Pericardium fibroblast (primary cell): ENCODE data around the gene AKIP1. TPM values are rescaled to one million over a fixed set of nuclear protein-coding genes. Genes with fewer than 3 reads are reported as not detected.

Experiments
- total RNA-seq: library from RNA; depleted of rRNA; stranded (reverse); fragments of >200 nt; gene quantifications from 2 replicates; pipeline ENCODE4 v1.2.3, GENCODE V29; 2015

AKIP1 gene, protein sequence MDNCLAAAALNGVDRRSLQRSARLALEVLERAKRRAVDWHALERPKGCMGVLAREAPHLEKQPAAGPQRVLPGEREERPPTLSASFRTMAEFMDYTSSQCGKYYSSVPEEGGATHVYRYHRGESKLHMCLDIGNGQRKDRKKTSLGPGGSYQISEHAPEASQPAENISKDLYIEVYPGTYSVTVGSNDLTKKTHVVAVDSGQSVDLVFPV
- 22.9 and 39.8 TPM in 2 replicates for total RNA-seq

GRCh38 chr11:8911029-8911823 is at the start of gene AKIP1:
Gene AKIP1 (plus strand): TSS chr11:8911189. CDS start chr11:8911450, 261 bp downstream.

DNA sequence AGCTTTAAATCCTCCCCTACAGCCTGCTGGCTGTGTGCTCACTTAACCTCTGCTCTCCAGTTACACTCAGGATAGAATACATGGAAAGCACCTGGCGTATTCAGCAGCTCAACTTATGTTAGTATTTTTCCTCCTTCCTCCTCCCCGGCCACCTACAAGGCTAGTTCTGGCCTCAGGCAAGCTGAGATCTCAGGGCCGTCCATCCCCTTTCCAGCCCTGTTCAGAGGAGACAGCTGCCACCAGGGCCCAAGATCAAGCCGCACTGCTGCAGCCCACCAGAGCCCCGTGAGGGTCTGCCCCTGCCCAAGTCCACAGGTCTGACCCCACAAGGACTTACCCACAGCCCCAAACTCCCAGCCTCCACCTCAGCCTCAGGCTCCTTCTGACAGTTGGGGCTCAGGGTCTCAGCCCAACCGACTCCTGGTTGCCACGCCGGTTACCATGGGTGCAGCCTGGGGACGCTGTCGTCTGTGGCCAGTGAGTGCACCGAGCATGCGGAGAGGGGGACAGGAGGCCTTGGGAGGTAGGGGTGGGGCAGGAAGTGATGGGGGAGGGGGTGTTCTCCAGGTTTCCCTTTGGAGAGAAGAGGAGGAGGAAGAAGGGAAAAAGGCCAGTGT is 21.7 kb downstream of the AKIP1 start, which contains the start of gene C11orf16:
TSS of gene C11orf16 (minus strand) at position 384 of the 617 bp plus-strand sequence. CDS start 639 bp downstream, outside the sequence.

GRCh38 chr11:8942518-8943066 is 31.6 kb downstream of the AKIP1 start, which contains the start of gene ASCL3:
Gene ASCL3 (minus strand): TSS chr11:8943016. CDS start chr11:8938161, 4,855 bp downstream.

GRCh38 chr11:8964324-8965320 is 53.6 kb downstream of the AKIP1 start, which contains the start of gene TMEM9B:
Gene TMEM9B (minus strand): TSS chr11:8964442. CDS start chr11:8964313, 129 bp downstream.

Other genes starting within 250 kb of the AKIP1 start
- 1.2 and 8.4 TPM in 2 replicates for gene TRIM66, start 228.5 kb upstream of the AKIP1 start, total RNA-seq
- 1,932 and 2,223 TPM in 2 replicates for gene RPL27A, start 228.4 kb upstream of the AKIP1 start, total RNA-seq
- not detected in 2 replicates for gene C11orf16, start 21.8 kb downstream of the AKIP1 start, total RNA-seq
- gene ASCL3, start 31.8 kb downstream of the AKIP1 start, total RNA-seq: not detected in 2 replicates
- gene TMEM9B, start 53.3 kb downstream of the AKIP1 start, total RNA-seq: 36.1 and 48.0 TPM in 2 replicates
- 0.94 and 1.1 TPM in 2 replicates for gene NRIP3, start 92.8 kb downstream of the AKIP1 start, total RNA-seq
- gene SCUBE2, start 180.4 kb downstream of the AKIP1 start, total RNA-seq: 0.68 and 2.8 TPM in 2 replicates